ENCODE measurements around the gene GALNT17.

DNA sequence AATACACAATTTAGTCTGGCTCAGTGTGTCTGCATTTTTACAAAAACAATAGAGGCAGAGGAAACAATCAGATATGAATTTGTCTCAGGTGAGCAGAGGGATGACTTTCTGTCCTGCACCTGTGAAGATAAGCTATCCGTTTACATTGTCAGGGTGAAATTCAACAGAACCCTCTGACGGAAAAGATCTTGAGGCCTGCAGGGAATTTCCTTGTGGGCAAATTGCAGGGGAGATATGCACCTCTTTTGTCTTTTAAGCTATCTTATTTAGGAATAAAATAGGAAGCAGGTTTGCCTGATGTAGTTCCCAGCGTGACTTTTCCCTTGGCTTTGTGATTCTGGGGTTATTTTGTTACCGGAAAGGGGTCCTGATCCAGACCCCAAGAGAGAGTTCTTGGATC lies 325.1 kb downstream of the GALNT17 start:
- TF ChIP-seq POLR2AphosphoS5 (IDR thresholded peaks at IDR 0.05; ENCODE audit: low read depth, low read length) (no peak), POLR2A (IDR thresholded peaks at IDR 0.05; ENCODE audit: low read depth, low read length) (no peak)

Measured in GM12892 (cell line).